Esophagus (tissue), 2 donors: ENCODE results near the gene TSSC4. TPM values are rescaled to one million over a fixed set of nuclear protein-coding genes. Genes with fewer than 3 reads are reported as not detected.
A peak's percentile ranks its signal among the peaks of the same experiment; 100 is the strongest.

Experiments
- H3K27ac ChIP-seq, 2 donors: one replicate each; pipeline ENCODE4 v1.5.1; 2013; ENCODE audit warnings: low read depth in 2 of 2, mild to moderate bottlenecking in 2 of 2, inconsistent platforms in 1 of 2, low read length in 1 of 2, moderate library complexity in 1 of 2
- H3K27me3 ChIP-seq, 2 donors: one replicate each; pipeline ENCODE4 v1.6.1; 2013; ENCODE audit warnings: low read length in 2 of 2, control low read depth in 1 of 2, mild to moderate bottlenecking in 1 of 2; ENCODE audit not compliant: insufficient read depth in 2 of 2, control insufficient read depth in 1 of 2
- H3K36me3 ChIP-seq, 2 donors: one replicate each; pipeline ENCODE4 v1.6.1; 2013; ENCODE audit warnings: low read length in 1 of 2; ENCODE audit not compliant: control insufficient read depth in 2 of 2, insufficient read depth in 2 of 2
- H3K4me1 ChIP-seq, 2 donors: one replicate each; pipeline ENCODE4 v1.6.1; 2013; ENCODE audit warnings: low read length in 1 of 2; ENCODE audit not compliant: control insufficient read depth in 2 of 2, insufficient read depth in 2 of 2
- H3K4me3 ChIP-seq, 2 donors: one replicate each; pipeline ENCODE4 v1.5.1; 2013; ENCODE audit warnings: low read length in 2 of 2, mild to moderate bottlenecking in 2 of 2, low read depth in 1 of 2, moderate library complexity in 1 of 2
- H3K9me3 ChIP-seq, 2 donors: one replicate each; pipeline ENCODE4 v1.6.1; 2013; ENCODE audit warnings: mild to moderate bottlenecking in 2 of 2, low read depth in 1 of 2, low read length in 1 of 2, moderate library complexity in 1 of 2; ENCODE audit not compliant: control insufficient read depth in 2 of 2, insufficient read depth in 1 of 2
- WGBS, 2 donors: extraction: QIAGEN DNeasy Blood & Tissue Kit; methylation state at CpG; one replicate each; pipeline ENCODE4 v1.1.7; 2013; 5-methylcytosine and 5-hydroxymethylcytosine counted together
- polyA plus RNA-seq, 2 donors: library from polyadenylated mRNA; stranded (reverse); fragments of 200-250 nt; gene quantifications; one replicate each; pipeline ENCODE4 v1.2.3, GENCODE V29; 2013
- donor health status: healthy with polysubstance abuse.
- donor health status: Bipolar disorder and iron deficiency.

The TSSC4 gene
- polyA plus RNA-seq, 2 donors: 29.5 to 34.6 TPM

- H3K9me3 ChIP-seq: no peaks in the 10 kb centered on the region
- peak overlapping the region; percentile 71 to 79 for H3K27ac ChIP-seq
- no peak overlapping the region for H3K4me3 ChIP-seq
- H3K4me1 ChIP-seq: peaks cover 34 to 46% of the 10 kb centered on the region in 2 donors
- 30 to 52% methylated on average over 7 to 8 of the region's 8 CpGs for WGBS, 2 donors
- no peaks in the 10 kb centered on the region for H3K27me3 ChIP-seq
- peaks cover 0 to 47% of the 10 kb centered on the region in 2 donors for H3K36me3 ChIP-seq
Observed at GRCh38 chr11:2390725-2391151, 9.8 kb upstream of the TSSC4 start.

DNA sequence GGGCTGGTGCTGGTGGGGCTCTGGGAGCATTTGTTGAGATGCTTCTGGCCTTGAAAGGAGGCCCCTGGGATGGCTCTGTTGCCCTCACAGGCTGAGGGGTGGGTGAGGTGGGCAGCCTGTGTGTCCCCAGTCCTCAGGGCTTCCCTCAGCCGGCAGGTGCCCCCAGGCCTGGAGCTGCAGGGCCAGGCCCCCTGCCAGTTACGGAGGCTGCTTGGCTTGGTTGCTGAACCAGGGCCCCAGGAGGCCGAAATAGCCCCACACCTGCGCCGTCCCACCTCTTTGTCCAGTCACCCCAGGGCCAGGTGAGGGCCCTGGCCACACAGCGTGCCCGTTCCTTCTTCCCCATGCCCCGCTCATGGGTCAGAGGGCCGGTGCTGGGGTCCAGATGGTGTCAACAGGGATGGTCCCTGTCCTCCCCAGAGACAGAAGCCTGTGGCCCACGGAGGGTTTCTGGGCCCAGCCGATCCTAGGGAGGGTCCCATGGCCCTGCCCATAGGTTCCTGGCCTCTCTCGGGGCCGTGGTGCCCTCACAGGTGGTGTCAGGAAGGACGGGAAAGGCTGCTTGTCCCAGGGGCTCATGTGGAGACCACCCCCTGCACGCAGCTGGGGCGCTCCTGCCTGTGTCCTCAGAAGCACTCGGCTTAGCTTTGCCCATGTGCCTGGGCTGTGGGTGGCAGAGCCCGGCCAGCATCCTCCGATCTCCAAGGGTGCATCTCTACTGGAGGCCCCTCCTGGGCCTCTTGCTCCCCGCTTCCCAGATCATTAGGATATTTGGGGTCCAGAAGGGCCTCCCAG lies 9.2 kb upstream of the TSSC4 start:
- H3K9me3 ChIP-seq: no peaks in the 10 kb centered on the region
- peaks cover 31 to 41% of the 10 kb centered on the region in 2 donors for H3K4me1 ChIP-seq
- WGBS, 2 donors: 87 to 89% methylated on average over 19 to 20 of the region's 20 CpGs
- H3K4me3 ChIP-seq: no peak overlapping the region
- peaks cover 0 to 50% of the 10 kb centered on the region in 2 donors for H3K36me3 ChIP-seq
- peak overlapping the region; percentile 52 to 79 for H3K27ac ChIP-seq
- H3K27me3 ChIP-seq: no peaks in the 10 kb centered on the region

GRCh38 chr11:2392241-2392959 lies 8.2 kb upstream of the TSSC4 start:
- peak overlapping the region in 1 of 2 donors; percentile 37 for H3K27ac ChIP-seq
- no peak overlapping the region for H3K4me3 ChIP-seq
- H3K36me3 ChIP-seq: peaks cover 0 to 56% of the 10 kb centered on the region in 2 donors
- 77 to 83% methylated on average over 26 of the region's 26 CpGs for WGBS, 2 donors
- no peaks in the 10 kb centered on the region for H3K27me3 ChIP-seq
- H3K4me1 ChIP-seq: peaks cover 26 to 34% of the 10 kb centered on the region in 2 donors
- no peaks in the 10 kb centered on the region for H3K9me3 ChIP-seq

- Histone ChIP-seq H3K36me3 (peaks cover 0 to 56% of the 10 kb centered on the region in 2 donors), H3K9me3 (no peaks in the 10 kb centered on the region), H3K4me1 (peaks cover 22 to 34% of the 10 kb centered on the region in 2 donors), H3K27ac (peak overlapping the region in 1 of 2 donors; percentile 13), H3K27me3 (no peaks in the 10 kb centered on the region), H3K4me3 (no peak overlapping the region)
- WGBS, 2 donors: 86 to 89% methylated on average over 23 to 27 of the region's 27 CpGs
Observed at GRCh38 chr11:2393111-2393868, 7.3 kb upstream of the TSSC4 start.

DNA sequence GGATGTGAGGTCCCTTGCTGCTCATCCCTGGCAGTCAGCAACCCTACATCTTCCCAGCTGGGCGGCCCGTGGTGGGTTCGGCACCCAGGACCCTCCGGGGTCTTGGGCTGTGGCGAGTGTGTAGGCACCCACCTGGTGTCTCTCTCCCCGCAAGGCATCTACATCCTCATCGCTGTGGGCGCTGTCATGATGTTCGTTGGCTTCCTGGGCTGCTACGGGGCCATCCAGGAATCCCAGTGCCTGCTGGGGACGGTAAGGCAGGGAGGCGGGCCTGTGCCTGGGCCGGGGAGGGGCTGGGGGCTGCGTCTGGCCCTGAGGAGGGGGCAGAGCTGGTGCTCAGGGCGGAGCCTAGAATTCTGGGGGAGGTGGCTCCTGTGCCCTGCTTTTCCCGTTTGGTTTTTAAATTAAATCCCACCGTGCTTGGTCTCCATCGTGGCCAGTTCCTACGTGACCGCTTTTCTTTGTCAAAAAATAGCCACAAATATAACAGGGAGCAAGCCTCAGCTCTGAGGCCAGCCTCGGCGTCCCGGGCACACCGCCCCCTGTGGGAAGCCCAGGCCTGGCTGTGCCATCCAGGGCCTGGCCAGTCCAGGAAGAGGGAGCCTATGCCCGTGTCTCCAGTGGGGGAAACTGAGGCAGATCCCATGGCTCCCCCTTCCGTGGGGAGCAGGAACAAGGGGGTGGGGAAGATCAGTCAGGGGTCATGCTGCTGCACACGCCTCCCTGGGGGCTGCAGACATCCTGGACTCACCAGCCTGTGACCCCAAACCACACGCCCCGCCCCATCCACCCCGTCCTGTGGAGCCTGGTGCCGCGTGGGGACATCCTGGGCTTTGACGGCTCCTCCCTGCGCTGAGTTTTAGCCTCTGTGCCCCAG lies 6.4 kb upstream of the TSSC4 start:
- Histone ChIP-seq H3K36me3 (peaks cover 0 to 50% of the 10 kb centered on the region in 2 donors), H3K27ac (no peak overlapping the region), H3K27me3 (no peaks in the 10 kb centered on the region), H3K4me1 (peaks cover 13 to 25% of the 10 kb centered on the region in 2 donors), H3K9me3 (no peaks in the 10 kb centered on the region), H3K4me3 (no peak overlapping the region)
- WGBS, 2 donors: 79 to 81% methylated on average over 32 to 34 of the region's 34 CpGs

DNA sequence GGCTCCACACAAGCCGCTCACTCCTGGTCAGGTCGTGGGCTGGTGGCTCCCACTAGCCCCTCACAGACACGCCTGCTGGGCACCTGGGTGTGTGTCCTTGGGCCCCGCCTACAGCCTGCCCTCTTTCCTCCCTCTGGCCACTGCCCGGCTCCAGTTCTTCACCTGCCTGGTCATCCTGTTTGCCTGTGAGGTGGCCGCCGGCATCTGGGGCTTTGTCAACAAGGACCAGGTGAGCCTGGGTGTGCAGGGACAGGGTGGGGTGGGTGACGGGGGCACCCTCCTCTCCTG lies 5.8 kb upstream of the TSSC4 start:
- WGBS, 2 donors: 78 to 84% methylated on average over 8 of the region's 8 CpGs
- Histone ChIP-seq H3K4me3 (no peak overlapping the region), H3K4me1 (peaks cover 8 to 19% of the 10 kb centered on the region in 2 donors), H3K27ac (no peak overlapping the region), H3K36me3 (peaks cover 0 to 50% of the 10 kb centered on the region in 2 donors), H3K27me3 (no peaks in the 10 kb centered on the region), H3K9me3 (no peaks in the 10 kb centered on the region)

DNA sequence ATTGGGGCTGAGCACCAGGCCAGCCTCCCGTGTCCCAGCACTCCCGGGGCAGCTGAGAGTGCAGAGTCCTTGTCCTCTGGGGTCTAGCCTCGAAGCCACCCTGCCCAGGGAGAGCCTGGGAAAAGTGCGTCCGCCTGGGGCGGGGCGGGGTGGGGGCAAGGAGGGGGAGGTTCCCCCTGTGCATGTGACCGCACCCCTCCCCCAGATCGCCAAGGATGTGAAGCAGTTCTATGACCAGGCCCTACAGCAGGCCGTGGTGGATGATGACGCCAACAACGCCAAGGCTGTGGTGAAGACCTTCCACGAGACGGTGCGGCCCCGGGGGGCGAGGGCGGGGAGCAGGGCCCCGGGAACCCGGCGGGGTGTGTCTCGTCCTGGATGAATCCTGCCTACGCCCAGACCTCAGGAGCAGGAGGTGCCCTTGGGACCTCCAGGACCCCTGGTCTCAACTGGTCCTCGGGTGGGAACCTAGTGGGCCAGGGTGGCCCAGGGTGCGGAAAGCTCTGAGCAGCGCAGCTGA lies 5.3 kb upstream of the TSSC4 start:
- Histone ChIP-seq H3K9me3 (no peaks in the 10 kb centered on the region), H3K36me3 (peaks cover 0 to 48% of the 10 kb centered on the region in 2 donors), H3K4me3 (no peak overlapping the region), H3K4me1 (peaks cover 4 to 16% of the 10 kb centered on the region in 2 donors), H3K27ac (no peak overlapping the region), H3K27me3 (no peaks in the 10 kb centered on the region)
- 80 to 85% methylated on average over 26 of the region's 26 CpGs for WGBS, 2 donors

GRCh38 chr11:2395856-2396255 lies 4.7 kb upstream of the TSSC4 start:
- H3K4me1 ChIP-seq: peaks cover 0 to 10% of the 10 kb centered on the region in 2 donors
- H3K4me3 ChIP-seq: no peak overlapping the region
- H3K27ac ChIP-seq: no peak overlapping the region
- H3K27me3 ChIP-seq: no peaks in the 10 kb centered on the region
- no peaks in the 10 kb centered on the region for H3K9me3 ChIP-seq
- H3K36me3 ChIP-seq: peaks cover 0 to 45% of the 10 kb centered on the region in 2 donors
- WGBS, 2 donors: 83 to 88% methylated on average over 17 of the region's 17 CpGs
